Left hindlimb (tissue), 1 donor: Measurements from ENCODE around the gene CFAP298.

ENCODE experiments used
- DNase-seq: peaks from one replicate; pipeline ENCODE4 v3.0.0-alpha.2; 2018

The CFAP298 gene

GRCh38 chr21:32597205-32597604 is 15.0 kb downstream of the CFAP298 start:
- no peak for DNase-seq

GRCh38 chr21:32595431-32595830 is 16.7 kb downstream of the CFAP298 start:
- DNase-seq, result no peak

GRCh38 chr21:32593690-32594089 is 18.5 kb downstream of the CFAP298 start:
- no peak for DNase-seq

- DNase-seq, result no peak
These were observed 19.2 kb downstream of the CFAP298 start for GRCh38 chr21:32592929-32593502.

GRCh38 chr21:32590130-32590529 is 22.0 kb downstream of the CFAP298 start:
- no peak for DNase-seq

GRCh38 chr21:32587651-32588050 is 24.5 kb downstream of the CFAP298 start:
- DNase-seq, result no peak

GRCh38 chr21:32587120-32587519 is 25.1 kb downstream of the CFAP298 start:
- no peak for DNase-seq

GRCh38 chr21:32585970-32586369 is 26.2 kb downstream of the CFAP298 start:
- no peak for DNase-seq

- no peak for DNase-seq
These were observed 27.0 kb downstream of the CFAP298 start, which contains the start of gene TCP10L for GRCh38 chr21:32585042-32585710. Gene TCP10L, minus strand, starts transcription at chr21:32585523. Its CDS starts 1,219 bp downstream, at chr21:32584304.

GRCh38 chr21:32584472-32584871 is 27.7 kb downstream of the CFAP298 start:
- DNase-seq, result no peak

- DNase-seq, result no peak
These were observed 30.4 kb downstream of the CFAP298 start for GRCh38 chr21:32581732-32582131.

GRCh38 chr21:32580949-32581348 is 31.2 kb downstream of the CFAP298 start:
- no peak for DNase-seq

- no peak for DNase-seq
These were observed 34.0 kb downstream of the CFAP298 start for GRCh38 chr21:32578107-32578691.

- no peak for DNase-seq
These were observed 36.2 kb downstream of the CFAP298 start for GRCh38 chr21:32576011-32576410.

- DNase-seq, result no peak
These were observed 36.9 kb downstream of the CFAP298 start for GRCh38 chr21:32574946-32575925.

GRCh38 chr21:32572574-32573420 is 39.4 kb downstream of the CFAP298 start:
- DNase-seq, result no peak

- DNase-seq, result no peak
These were observed 41.7 kb downstream of the CFAP298 start for GRCh38 chr21:32570456-32570855.

- DNase-seq, result peak; percentile 78
These were observed 42.6 kb downstream of the CFAP298 start for GRCh38 chr21:32569261-32570230.

- DNase-seq, result no peak
These were observed 44.6 kb downstream of the CFAP298 start for GRCh38 chr21:32567626-32568025.

GRCh38 chr21:32566741-32567389 is 45.3 kb downstream of the CFAP298 start:
- no peak for DNase-seq
